H9 (cell line): ENCODE results near the gene SATB2. TPM values are rescaled to one million over a fixed set of nuclear protein-coding genes. Genes with fewer than 3 reads are reported as not detected.
A peak's percentile ranks its signal among the peaks of the same experiment; 100 is the strongest.

Source experiments
- DNase-seq: peaks from one replicate; pipeline ENCODE4 v3.0.0-alpha.2; 2017
- H2AFZ ChIP-seq: one replicate; pipeline ENCODE4 v1.6.1; 2013; ENCODE audit warnings: mild to moderate bottlenecking, low read length, control low read depth, moderate library complexity
- H2AK5ac ChIP-seq: 2 replicates; pipeline ENCODE4 v1.6.1; 2013; ENCODE audit warnings: low read length, control low read depth, mixed read lengths; ENCODE audit not compliant: insufficient read length
- H2BK120ac ChIP-seq: one replicate; pipeline ENCODE4 v1.6.1; 2013; ENCODE audit warnings: low read depth, mild to moderate bottlenecking, low read length, control low read depth, inconsistent platforms; ENCODE audit not compliant: poor library complexity, severe bottlenecking
- H2BK12ac ChIP-seq: 2 replicates; pipeline ENCODE4 v1.6.1; 2013; ENCODE audit warnings: low read length, control low read depth, mixed read lengths, low read depth; ENCODE audit not compliant: insufficient read length
- H2BK15ac ChIP-seq: 2 replicates; pipeline ENCODE4 v1.6.1; 2013; ENCODE audit warnings: low read depth, low read length, control low read depth
- H2BK20ac ChIP-seq: one replicate; pipeline ENCODE4 v1.6.1; 2013; ENCODE audit warnings: low read depth, mild to moderate bottlenecking, low read length, control low read depth, inconsistent platforms; ENCODE audit not compliant: poor library complexity, severe bottlenecking
- H2BK5ac ChIP-seq: 2 replicates; pipeline ENCODE4 v1.6.1; 2013; ENCODE audit warnings: low read length, control low read depth, mixed read lengths; ENCODE audit not compliant: insufficient read length
- H3K14ac ChIP-seq: 2 replicates; pipeline ENCODE4 v1.6.1; 2013; ENCODE audit warnings: low read length, control low read depth; ENCODE audit not compliant: insufficient read depth
- H3K18ac ChIP-seq: 2 replicates; pipeline ENCODE4 v1.6.1; 2013; ENCODE audit warnings: low read depth, mild to moderate bottlenecking, mixed read lengths, low read length, control low read depth; ENCODE audit not compliant: insufficient read length
- H3K23ac ChIP-seq: 2 replicates; pipeline ENCODE4 v1.6.1; 2013; ENCODE audit warnings: low read length, control low read depth, mixed read lengths, low read depth; ENCODE audit not compliant: insufficient read length
- H3K23me2 ChIP-seq: 2 replicates; pipeline ENCODE4 v1.6.1; 2013; ENCODE audit warnings: low read depth, mild to moderate bottlenecking, mixed read lengths, low read length, control low read depth; ENCODE audit not compliant: insufficient read length, poor library complexity, severe bottlenecking
- H3K27ac ChIP-seq: 2 replicates; pipeline ENCODE4 v1.5.1; 2013; ENCODE audit warnings: low read length, control low read depth, mixed read lengths, low read depth; ENCODE audit not compliant: insufficient read length
- H3K27me3 ChIP-seq: 2 replicates; pipeline ENCODE4 v1.6.1; 2013; ENCODE audit warnings: low read length, control low read depth, inconsistent platforms; ENCODE audit not compliant: insufficient read depth
- H3K4ac ChIP-seq: 2 replicates; pipeline ENCODE4 v1.6.1; 2013; ENCODE audit warnings: low read depth, mild to moderate bottlenecking, control low read depth, inconsistent platforms, low read length, moderate library complexity
- H3K4me1 ChIP-seq: 2 replicates; pipeline ENCODE4 v1.6.1; 2013; ENCODE audit warnings: low read length, control low read depth, inconsistent platforms; ENCODE audit not compliant: insufficient read depth
- H3K4me2 ChIP-seq: 2 replicates; pipeline ENCODE4 v1.6.1; 2013; ENCODE audit warnings: low read length, control low read depth, mixed read lengths; ENCODE audit not compliant: insufficient read length, insufficient read depth
- H3K56ac ChIP-seq: 2 replicates; pipeline ENCODE4 v1.6.1; 2013; ENCODE audit warnings: low read depth, mild to moderate bottlenecking, mixed read lengths, low read length, control low read depth; ENCODE audit not compliant: insufficient read length
- H3K79me1 ChIP-seq: 2 replicates; pipeline ENCODE4 v1.6.1; 2013; ENCODE audit warnings: low read depth, mild to moderate bottlenecking, moderate library complexity, low read length, control low read depth, inconsistent platforms; ENCODE audit not compliant: insufficient read depth, poor library complexity, severe bottlenecking
- H3K79me2 ChIP-seq: 2 replicates; pipeline ENCODE4 v1.6.1; 2013; ENCODE audit warnings: low read length, control low read depth, inconsistent platforms; ENCODE audit not compliant: insufficient read depth
- H3K9ac ChIP-seq: 2 replicates; pipeline ENCODE4 v1.6.1; 2013; ENCODE audit warnings: low read length, control low read depth, mixed read lengths; ENCODE audit not compliant: insufficient read length; ENCODE audit errors: extremely low read depth
- H3K9me3 ChIP-seq: one replicate; pipeline ENCODE4 v1.6.1; 2013; ENCODE audit warnings: low read depth, low read length, inconsistent platforms; ENCODE audit not compliant: control insufficient read depth
- H3T11ph ChIP-seq: one replicate; pipeline ENCODE4 v1.6.1; 2013; ENCODE audit warnings: mild to moderate bottlenecking, low read length, control low read depth, inconsistent platforms
- H4K20me1 ChIP-seq: one replicate; pipeline ENCODE4 v1.6.1; 2013; ENCODE audit not compliant: control insufficient read depth, insufficient read length, insufficient read depth
- H4K5ac ChIP-seq: 2 replicates; pipeline ENCODE4 v1.6.1; 2013; ENCODE audit warnings: low read depth, mild to moderate bottlenecking, mixed read lengths, low read length, control low read depth; ENCODE audit not compliant: insufficient read length
- H4K8ac ChIP-seq: replicated peaks from 2 replicates; pipeline ENCODE4 v1.6.1; 2013; ENCODE audit warnings: low read length, control low read depth, mixed read lengths, low read depth; ENCODE audit not compliant: insufficient read length
- H4K91ac ChIP-seq: 2 replicates; pipeline ENCODE4 v1.6.1; 2013; ENCODE audit warnings: low read depth, mild to moderate bottlenecking, moderate library complexity, mixed read lengths, low read length, control low read depth; ENCODE audit not compliant: insufficient read length
- H3K27ac Mint-ChIP-seq, 3 experiments: 2 replicates in 2 of 3; 3 replicates in 1 of 3; pipeline ENCODE4 v1.8.0; 2020 to 2021; ENCODE audit warnings: mixed read lengths in 3 of 3, mild to moderate bottlenecking in 1 of 3, moderate library complexity in 1 of 3
- H3K27me3 Mint-ChIP-seq: 2 replicates; pipeline ENCODE4 v1.8.0; 2021; ENCODE audit warnings: low read depth, mild to moderate bottlenecking, moderate library complexity, mixed read lengths
- H3K36me3 Mint-ChIP-seq, 3 experiments: 2 replicates in 2 of 3; 3 replicates in 1 of 3; pipeline ENCODE4 v1.8.0; 2020 to 2021; ENCODE audit warnings: low read depth in 3 of 3, mixed read lengths in 3 of 3; ENCODE audit not compliant: insufficient read depth in 1 of 3
- H3K4me1 Mint-ChIP-seq, 2 experiments: 2 replicates each; pipeline ENCODE4 v1.8.0; 2020; ENCODE audit warnings: mixed read lengths in 2 of 2
- H3K4me3 Mint-ChIP-seq, 2 experiments: 2 replicates in 1 of 2; 3 replicates in 1 of 2; pipeline ENCODE4 v1.8.0; 2020 to 2021; ENCODE audit warnings: mild to moderate bottlenecking in 2 of 2, mixed read lengths in 2 of 2, moderate library complexity in 1 of 2
- H3K9me3 Mint-ChIP-seq, 2 experiments: 2 replicates in 1 of 2; 3 replicates in 1 of 2; pipeline ENCODE4 v1.8.0; 2020; ENCODE audit warnings: mild to moderate bottlenecking in 2 of 2, mixed read lengths in 2 of 2, moderate library complexity in 1 of 2
- CTCF ChIP-seq: fragments of 200-600 bp; sonication (generic); conservative IDR thresholded peaks from 3 replicates; pipeline ENCODE4 v1.8.0; 2021; ENCODE audit warnings: antibody characterized with exemption, mild to moderate bottlenecking
- WGBS: extraction: QIAGEN DNeasy Blood & Tissue Kit; methylation state at CpG from one replicate; pipeline ENCODE4 v1.1.7; 2013; ENCODE audit warnings: missing lambda C conversion rate, low lambda C conversion rate, mixed read lengths; ENCODE audit not compliant: insufficient read length; ENCODE audit errors: extremely low coverage; 5-methylcytosine and 5-hydroxymethylcytosine counted together
- total RNA-seq: library from RNA; stranded (reverse); gene quantifications from 2 replicates; pipeline ENCODE4 v1.2.1, GENCODE V29; 2021

The SATB2 gene
- total RNA-seq, 1 experiment from 2014 or later: 23.8 TPM

GRCh38 chr2:199315299-199316179, 142.2 kb downstream of the SATB2 start:
- H3K27me3 Mint-ChIP-seq: no peaks in the 10 kb centered on the region
- H2BK120ac ChIP-seq: no peak overlapping the region
- H3K56ac ChIP-seq: no peak overlapping the region
- peak; percentile 32 for DNase-seq
- no peak overlapping the region for H3K27ac Mint-ChIP-seq
- no peak overlapping the region for H4K5ac ChIP-seq
- no peak overlapping the region for H3K18ac ChIP-seq
- H3K9me3 Mint-ChIP-seq: no peaks in the 10 kb centered on the region
- H3K9me3 ChIP-seq: no peaks in the 10 kb centered on the region
- H3K4me3 Mint-ChIP-seq: no peak overlapping the region
- H3K27ac ChIP-seq: no peak overlapping the region
- no peaks in the 10 kb centered on the region for H3K27me3 ChIP-seq
- H3K4me1 ChIP-seq: no peaks in the 10 kb centered on the region
- no peak overlapping the region for H4K8ac ChIP-seq
- H3K14ac ChIP-seq: no peak overlapping the region
- no peak overlapping the region for H2BK15ac ChIP-seq
- peaks cover 0 to 4% of the 10 kb centered on the region in 2 experiments; a peak in 1 of 4 replicates for H3K4me1 Mint-ChIP-seq
- H2BK12ac ChIP-seq: no peak overlapping the region
- no peaks in the 10 kb centered on the region for H3K79me2 ChIP-seq
- no peak overlapping the region for H3K9ac ChIP-seq
- no peaks in the 10 kb centered on the region for H4K20me1 ChIP-seq
- WGBS: no CpG with 5 or more reads among the region's 1 CpG
- H3T11ph ChIP-seq: no peak overlapping the region
- no peaks in the 10 kb centered on the region for H3K79me1 ChIP-seq
- no peak overlapping the region for H3K4me2 ChIP-seq
- H2AK5ac ChIP-seq: no peak overlapping the region
- no peak overlapping the region for H2BK5ac ChIP-seq
- H2BK20ac ChIP-seq: no peak overlapping the region
- H3K36me3 Mint-ChIP-seq: no peaks in the 10 kb centered on the region; a peak in 2 of 7 replicates
- TF ChIP-seq CTCF: no peak
- H4K91ac ChIP-seq: no peak overlapping the region
- no peak overlapping the region for H3K4ac ChIP-seq
- no peak overlapping the region for H3K23ac ChIP-seq
- H2AFZ ChIP-seq: no peak overlapping the region
- no peaks in the 10 kb centered on the region for H3K23me2 ChIP-seq
